ENCODE data around the gene KDM5B. TPM values are rescaled to one million over a fixed set of nuclear protein-coding genes. Genes with fewer than 3 reads are reported as not detected.
A peak's percentile ranks its signal among the peaks of the same experiment; 100 is the strongest.

KDM5B gene
- total and polyA plus RNA-seq, 9 of the 15 experiments (the other 6 are each of a cell fraction or from before 2014, with no cell fraction given): 15.4 to 90.6 (median 57.1) TPM

GRCh38 chr1:202807926-202808757 lies at the start of gene KDM5B (continued):
- TF ChIP-seq ZNF780A (CRISPR knock-in tag; IDR thresholded peaks at IDR 0.05) (no peak), MAFK (IDR thresholded peaks at IDR 0.05; ENCODE audit: low read length) (no peak), ERF (CRISPR knock-in tag; IDR thresholded peaks at IDR 0.05) (0 out of 2 replicates have a peak, but pooled peaks have one; percentile 57), ZNF143 (CRISPR knock-in tag; IDR thresholded peaks at IDR 0.05) (0 out of 2 replicates have a peak, but pooled peaks have one; percentile 23), CHAMP1 (IDR thresholded peaks at IDR 0.05) (no peak), GATAD2A (IDR thresholded peaks at IDR 0.05) (peak; percentile 63; the same call in 1 of the 2 replicates), ZEB2 (IDR thresholded peaks at IDR 0.05) (no peak), HDAC6 (IDR thresholded peaks at IDR 0.05; ENCODE audit: low read depth, low read length) (no peak), SIN3B (IDR thresholded peaks at IDR 0.05; ENCODE audit: low read depth) (peak; percentile 55), SRSF1 (IDR thresholded peaks at IDR 0.05; ENCODE audit: low read depth, low read length) (0 out of 2 replicates have a peak, but pooled peaks have one; percentile 60), NEUROD1 (IDR thresholded peaks at IDR 0.05; ENCODE audit: borderline replicate concordance, low read depth, low read length, partially characterized antibody) (peak; percentile 12), E2F5 (CRISPR knock-in tag; IDR thresholded peaks at IDR 0.05) (no peak), TAF1 (IDR thresholded peaks at IDR 0.05; ENCODE audit: control insufficient read depth, extremely low read depth, insufficient read depth, low read length, severe bottlenecking) (peak; percentile 88), ELK3 (CRISPR knock-in tag; IDR thresholded peaks at IDR 0.05) (no peak), CBX1 (IDR thresholded peaks at IDR 0.05; ENCODE audit: low read depth) (peak; percentile 36; the same call in 1 of the 2 replicates), SETDB1 (IDR thresholded peaks at IDR 0.05; ENCODE audit: low read length) (no peak), ZC3H11A (IDR thresholded peaks at IDR 0.05; ENCODE audit: low read depth, low read length) (no peak), KLF13 (tag; IDR thresholded peaks at IDR 0.05; ENCODE audit: borderline replicate concordance, low read depth) (0 out of 2 replicates have a peak, but pooled peaks have one; percentile 19), RHOXF2B (CRISPR knock-in tag; conservative IDR thresholded peaks at IDR 0.05) (no peak), MITF (IDR thresholded peaks at IDR 0.05) (no peak), C11orf30 (IDR thresholded peaks at IDR 0.05; ENCODE audit: low read depth) (no peak), NCOA4 (IDR thresholded peaks at IDR 0.05; ENCODE audit: partially characterized antibody) (no peak), NR1H2 (CRISPR knock-in tag; IDR thresholded peaks at IDR 0.05) (no peak)

Data from K562 (cell line).